GM21526 (cell line): ENCODE measurements around the gene SIGLECL1.

Experiments
- ATAC-seq: cut with Tn5 transposase; IDR thresholded peaks from one replicate; pipeline ENCODE4 v1.9.1; 2021; ENCODE audit warnings: moderate library complexity; ENCODE audit not compliant: unreplicated experiment, low FRiP score

The SIGLECL1 gene

GRCh38 chr19:51252306-51253079, 1.6 kb downstream of the SIGLECL1 start:
- ATAC-seq = no peak

GRCh38 chr19:51253088-51253806, 2.4 kb downstream of the SIGLECL1 start:
- no peak for ATAC-seq

- no peak for ATAC-seq
Observed at GRCh38 chr19:51256155-51256625, 5.3 kb downstream of the SIGLECL1 start.

GRCh38 chr19:51257471-51257870, 6.6 kb downstream of the SIGLECL1 start:
- no peak for ATAC-seq

- ATAC-seq = no peak
Observed at GRCh38 chr19:51258165-51259160, 7.6 kb downstream of the SIGLECL1 start.

GRCh38 chr19:51259348-51260245, 8.7 kb downstream of the SIGLECL1 start:
- ATAC-seq = no peak

- no peak for ATAC-seq
Observed at GRCh38 chr19:51263808-51264207, 12.9 kb downstream of the SIGLECL1 start.

- ATAC-seq = no peak
Observed at GRCh38 chr19:51271067-51271466, 20.2 kb downstream of the SIGLECL1 start.

GRCh38 chr19:51272183-51272810, 21.4 kb downstream of the SIGLECL1 start:
- no peak for ATAC-seq

GRCh38 chr19:51274049-51274770, 23.3 kb downstream of the SIGLECL1 start:
- ATAC-seq = no peak

GRCh38 chr19:51277112-51277511, 26.2 kb downstream of the SIGLECL1 start:
- no peak for ATAC-seq

- no peak for ATAC-seq
Observed at GRCh38 chr19:51282335-51282734, 31.5 kb downstream of the SIGLECL1 start.

GRCh38 chr19:51285682-51286081, 34.8 kb downstream of the SIGLECL1 start:
- ATAC-seq = no peak

GRCh38 chr19:51289635-51290034, 38.8 kb downstream of the SIGLECL1 start:
- ATAC-seq = no peak

GRCh38 chr19:51292971-51293370, 42.1 kb downstream of the SIGLECL1 start:
- ATAC-seq = no peak

GRCh38 chr19:51293571-51294210, 42.8 kb downstream of the SIGLECL1 start:
- ATAC-seq = no peak

- no peak for ATAC-seq
Observed at GRCh38 chr19:51294211-51294976, 43.5 kb downstream of the SIGLECL1 start.
